Activated CD4-positive, alpha-beta memory T cell treated with anti-CD3 and anti-CD28 coated beads, Interleukin-2, amount 10 ng/mL, durations not matched to agents 7 days and 5 days (primary cell): ENCODE data around the gene PROM2. TPM values are rescaled to one million over a fixed set of nuclear protein-coding genes. Genes with fewer than 3 reads are reported as not detected.

ENCODE experiments used
- CTCF ChIA-PET: fragments of 350-600 bp; sonication (Branson Sonifier 250); formaldehyde crosslinking; loops from one replicate; lab custom pipeline; 2021; ENCODE audit warnings: antibody characterized with exemption, inconsistent platforms; lab: Charles Lee
- POLR2A ChIA-PET: fragments of 350-600 bp; sonication (Branson Sonifier 250); formaldehyde crosslinking; loops from one replicate; lab custom pipeline; 2021; ENCODE audit warnings: antibody characterized with exemption; lab: Charles Lee
- DNase-seq: peaks from one replicate; pipeline ENCODE4 v3.0.0-alpha.2; 2020
- H3K27ac Mint-ChIP-seq: one replicate; pipeline ENCODE4 v1.8.0; 2021; ENCODE audit warnings: mild to moderate bottlenecking, mixed read lengths
- H3K27me3 Mint-ChIP-seq: one replicate; pipeline ENCODE4 v1.8.0; 2021; ENCODE audit warnings: mixed read lengths
- H3K36me3 Mint-ChIP-seq: one replicate; pipeline ENCODE4 v1.8.0; 2021; ENCODE audit warnings: low read depth, mixed read lengths
- H3K4me1 Mint-ChIP-seq: one replicate; pipeline ENCODE4 v1.8.0; 2021; ENCODE audit warnings: mixed read lengths
- H3K4me3 Mint-ChIP-seq: one replicate; pipeline ENCODE4 v1.8.0; 2021; ENCODE audit warnings: mild to moderate bottlenecking, mixed read lengths
- H3K9me3 Mint-ChIP-seq: one replicate; pipeline ENCODE4 v1.8.0; 2021; ENCODE audit warnings: mixed read lengths
- total RNA-seq, 2 experiments: library from RNA; stranded (reverse); gene quantifications; one replicate each; pipeline ENCODE4 v1.2.3, GENCODE V29; 2021

The PROM2 gene
- total RNA-seq, 2 experiments from 2014 or later: 0.15 to 0.18 TPM

- CTCF ChIA-PET: no interaction called here
- Mint-ChIP-seq H3K36me3 (no peaks in the 10 kb centered on the region), H3K27ac (no peak overlapping the region), H3K9me3 (no peaks in the 10 kb centered on the region), H3K4me1 (no peaks in the 10 kb centered on the region), H3K4me3 (no peak overlapping the region), H3K27me3 (no peaks in the 10 kb centered on the region)
- POLR2A ChIA-PET: no interaction called here
- DNase-seq: no peak
Measured at GRCh38 chr2:95317123-95317500, 42.9 kb downstream of the PROM2 start.

DNA sequence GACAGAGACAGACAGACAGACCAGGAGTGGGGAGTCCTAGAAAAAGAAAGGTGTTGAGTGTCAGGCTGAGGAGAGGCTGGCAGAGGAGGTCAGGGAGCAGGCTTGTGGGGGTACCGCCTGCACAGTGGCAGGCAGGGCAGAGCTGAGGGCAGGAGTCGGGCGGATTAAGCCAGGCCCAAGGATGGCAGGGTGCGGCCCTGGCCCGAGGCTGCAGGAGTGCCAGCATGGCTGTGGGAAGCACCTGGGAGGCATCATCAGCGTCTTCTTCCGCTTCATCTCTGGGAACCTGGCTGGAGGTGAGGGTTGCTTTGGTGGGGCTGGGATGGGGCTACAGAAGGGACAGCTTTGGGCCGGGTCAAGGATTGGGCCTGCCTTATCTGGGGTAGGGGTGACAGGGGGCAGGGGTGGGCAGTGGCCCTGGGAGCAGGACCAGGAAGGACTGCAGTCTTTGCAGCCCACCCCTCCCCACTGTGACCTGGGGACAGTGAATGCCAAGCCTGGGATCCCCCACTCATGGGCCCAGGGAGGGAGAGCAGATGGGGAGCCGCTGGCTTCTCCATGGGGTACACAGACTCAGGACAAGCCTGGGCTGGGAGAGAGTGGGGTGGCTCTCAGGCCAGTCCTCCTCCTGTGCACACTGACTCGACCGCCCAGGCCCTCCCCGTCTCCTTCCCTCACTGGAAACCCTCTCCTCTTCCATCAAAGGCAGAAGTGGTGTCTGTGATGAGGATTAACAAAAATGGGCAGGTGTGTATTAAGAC is 43.6 kb downstream of the PROM2 start:
- H3K4me1 Mint-ChIP-seq: no peaks in the 10 kb centered on the region
- H3K9me3 Mint-ChIP-seq: no peaks in the 10 kb centered on the region
- H3K27ac Mint-ChIP-seq: no peak overlapping the region
- CTCF ChIA-PET: no interaction called here
- no peaks in the 10 kb centered on the region for H3K36me3 Mint-ChIP-seq
- no peak overlapping the region for H3K4me3 Mint-ChIP-seq
- DNase-seq: no peak
- H3K27me3 Mint-ChIP-seq: no peaks in the 10 kb centered on the region
- POLR2A ChIA-PET: no interaction called here

DNA sequence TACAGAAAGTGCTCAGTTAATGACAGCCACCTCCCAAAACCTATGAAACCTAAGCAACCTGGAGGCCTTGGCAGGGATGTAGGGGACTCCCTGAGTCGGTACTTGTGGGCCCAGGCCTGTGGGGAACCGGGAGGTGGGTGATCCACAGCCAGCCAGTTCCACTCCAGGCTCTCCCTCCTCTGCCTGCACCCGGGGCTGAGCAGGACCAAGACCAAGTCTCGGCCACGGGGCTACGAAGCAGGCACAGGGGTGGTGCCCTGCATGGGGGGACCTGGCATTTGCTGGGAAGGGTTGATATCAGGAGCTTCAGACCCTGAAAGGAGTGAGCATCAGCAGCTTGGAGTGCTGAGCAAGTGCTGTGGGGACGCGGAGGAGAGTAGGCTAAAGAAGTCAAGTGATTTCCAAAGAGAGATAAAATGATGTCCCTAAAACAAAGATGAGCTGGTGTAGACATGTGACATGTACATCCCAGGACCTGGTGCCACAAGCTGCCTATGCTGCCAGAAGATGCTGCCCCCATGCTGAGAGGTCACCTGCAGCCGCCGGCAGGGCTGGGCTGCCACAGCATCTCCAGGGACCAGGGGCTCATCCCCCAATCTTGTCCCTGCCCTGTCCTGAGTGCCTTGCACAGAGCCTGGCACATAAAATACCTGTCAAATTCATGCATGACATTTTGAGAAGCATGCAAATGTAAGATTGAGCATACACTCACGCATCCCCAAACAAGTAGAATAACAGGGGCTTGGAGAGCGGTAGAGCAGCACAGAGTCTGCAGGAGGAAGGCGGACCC is 44.4 kb downstream of the PROM2 start:
- Mint-ChIP-seq H3K4me3 (no peak overlapping the region), H3K36me3 (no peaks in the 10 kb centered on the region), H3K4me1 (no peaks in the 10 kb centered on the region), H3K27me3 (no peaks in the 10 kb centered on the region), H3K9me3 (no peaks in the 10 kb centered on the region), H3K27ac (no peak overlapping the region)
- DNase-seq: no peak
- CTCF ChIA-PET: no interaction called here
- POLR2A ChIA-PET: no interaction called here

DNA sequence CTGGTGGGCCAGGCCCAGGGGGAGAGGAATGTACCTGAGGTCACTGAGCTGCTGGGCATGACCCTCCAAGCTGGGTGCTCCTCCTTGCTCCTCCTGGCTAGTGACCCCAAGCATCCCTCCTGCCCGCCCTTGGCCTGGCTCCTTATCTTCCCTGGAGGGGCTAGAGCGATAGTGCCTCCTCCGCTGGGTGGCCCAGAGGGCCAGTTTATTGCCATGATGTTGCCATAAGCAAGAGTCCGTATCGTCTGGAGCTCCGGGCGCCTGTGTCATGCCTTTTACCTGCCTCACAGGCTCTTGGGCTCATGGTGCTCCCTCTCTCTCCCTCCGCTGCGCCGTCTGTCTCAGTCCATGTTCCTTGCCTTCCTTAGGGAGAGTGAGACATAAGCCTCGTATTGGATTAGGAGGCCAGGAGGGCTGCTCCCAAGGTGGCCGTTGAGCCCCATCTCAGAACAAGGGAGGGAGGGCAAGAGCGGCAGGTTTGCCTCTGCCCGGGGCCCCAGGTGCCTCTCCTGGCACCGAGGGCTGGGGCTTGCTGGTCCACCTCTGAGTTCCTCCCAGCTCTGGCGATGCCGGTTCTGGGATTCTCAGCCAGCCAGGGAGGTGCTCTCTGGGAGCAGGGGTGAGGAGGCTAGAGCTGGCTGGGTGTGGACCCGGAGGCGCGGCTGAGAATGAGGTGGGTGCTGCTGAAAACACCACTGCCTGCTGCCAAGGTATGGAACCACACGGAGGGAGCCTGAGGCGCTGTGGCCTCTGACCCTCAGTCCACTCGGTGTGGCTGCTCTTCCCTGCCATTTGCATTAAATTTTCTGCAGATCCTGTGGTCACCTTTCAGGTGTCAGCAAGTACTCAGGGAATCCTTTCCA is 45.5 kb downstream of the PROM2 start:
- no peaks in the 10 kb centered on the region for H3K27me3 Mint-ChIP-seq
- no peak for DNase-seq
- no peak overlapping the region for H3K4me3 Mint-ChIP-seq
- no peak overlapping the region for H3K27ac Mint-ChIP-seq
- no peaks in the 10 kb centered on the region for H3K9me3 Mint-ChIP-seq
- POLR2A ChIA-PET: no interaction called here
- no peaks in the 10 kb centered on the region for H3K36me3 Mint-ChIP-seq
- CTCF ChIA-PET: no interaction called here
- no peaks in the 10 kb centered on the region for H3K4me1 Mint-ChIP-seq

GRCh38 chr2:95320344-95320712 is 46.1 kb downstream of the PROM2 start:
- Mint-ChIP-seq H3K4me3 (no peak overlapping the region), H3K4me1 (no peaks in the 10 kb centered on the region), H3K36me3 (no peaks in the 10 kb centered on the region), H3K9me3 (no peaks in the 10 kb centered on the region), H3K27me3 (no peaks in the 10 kb centered on the region), H3K27ac (no peak overlapping the region)
- no peak for DNase-seq
- POLR2A ChIA-PET: no interaction called here
- CTCF ChIA-PET: no interaction called here

DNA sequence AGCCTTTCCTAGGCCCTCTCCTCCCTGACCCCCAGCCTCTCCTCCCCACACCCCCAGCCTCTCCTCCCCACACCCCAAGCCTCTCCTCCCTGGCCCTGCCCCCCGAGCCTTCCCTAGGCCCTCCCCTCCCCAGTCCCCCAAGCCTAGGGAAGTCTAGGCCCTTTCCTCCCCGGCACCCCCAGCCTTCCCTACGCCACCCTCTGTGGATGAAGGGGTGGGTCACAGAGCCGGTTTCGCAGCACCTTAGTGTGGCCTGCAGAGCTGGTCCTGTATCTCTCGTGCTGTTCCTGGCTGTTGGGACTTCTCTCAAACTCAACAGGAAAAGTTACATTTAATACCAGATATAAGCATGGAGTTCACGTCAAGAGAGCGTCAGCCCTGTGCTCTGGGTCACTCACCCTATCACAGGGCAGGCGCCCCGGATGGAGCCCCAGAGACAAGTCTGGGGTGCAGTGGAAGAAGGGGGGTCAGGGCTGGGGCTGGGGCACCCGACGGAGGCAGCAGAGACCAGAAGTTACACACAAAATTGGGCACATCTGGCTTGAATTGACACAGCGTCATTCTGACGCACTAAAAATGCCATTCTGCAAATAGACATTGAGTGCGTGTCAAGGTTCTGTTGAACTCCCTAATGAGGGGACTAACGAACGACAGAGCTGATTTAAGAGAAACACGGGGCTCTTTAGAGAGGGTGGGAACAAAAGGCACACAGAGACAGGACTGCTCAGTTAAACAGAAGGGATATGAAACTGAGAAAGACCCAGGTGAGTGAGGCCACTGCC is 46.9 kb downstream of the PROM2 start:
- CTCF ChIA-PET: no interaction called here
- Mint-ChIP-seq H3K4me3 (no peak overlapping the region), H3K27ac (no peak overlapping the region), H3K36me3 (no peaks in the 10 kb centered on the region), H3K4me1 (no peaks in the 10 kb centered on the region), H3K27me3 (no peaks in the 10 kb centered on the region), H3K9me3 (peaks cover 8% of the 10 kb centered on the region)
- DNase-seq: no peak
- POLR2A ChIA-PET: no interaction called here

- Mint-ChIP-seq H3K9me3 (peaks cover 8% of the 10 kb centered on the region), H3K4me1 (no peaks in the 10 kb centered on the region), H3K27ac (no peak overlapping the region), H3K27me3 (no peaks in the 10 kb centered on the region), H3K36me3 (no peaks in the 10 kb centered on the region), H3K4me3 (no peak overlapping the region)
- ChIA-PET CTCF (interaction anchor here (2.0 kb wide), 1 partner anchor 22 kb away, joined by 8 read pairs; no protein-coding TSS in a partner anchor), POLR2A (no interaction called here)
- no peak for DNase-seq
Measured at GRCh38 chr2:95323347-95324155, 49.3 kb downstream of the PROM2 start.

DNA sequence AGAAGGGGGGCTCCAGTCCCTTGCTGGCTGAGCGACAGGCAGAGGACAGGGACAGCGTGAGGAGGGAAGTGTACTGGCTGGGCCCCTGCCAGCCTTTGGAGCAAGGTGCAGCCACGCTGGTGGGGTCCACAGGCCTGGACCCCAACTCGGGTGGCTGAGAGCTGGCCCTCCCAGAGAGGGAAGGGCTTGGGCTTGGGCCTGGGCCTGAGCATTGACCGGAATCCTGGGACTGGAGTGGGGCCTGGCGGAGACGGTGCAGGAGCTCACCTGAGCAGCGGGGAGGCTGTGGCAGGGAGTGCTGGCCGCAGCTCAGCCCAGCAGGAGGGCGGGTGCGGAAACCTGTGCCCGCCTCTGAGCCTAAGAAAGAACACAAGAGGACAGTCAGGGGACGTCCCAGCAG is 50.8 kb downstream of the PROM2 start:
- ChIA-PET CTCF (no interaction called here), POLR2A (no interaction called here)
- Mint-ChIP-seq H3K9me3 (peaks cover 8% of the 10 kb centered on the region), H3K27me3 (no peaks in the 10 kb centered on the region), H3K36me3 (no peaks in the 10 kb centered on the region), H3K4me1 (no peaks in the 10 kb centered on the region), H3K27ac (no peak overlapping the region), H3K4me3 (no peak overlapping the region)
- no peak for DNase-seq

GRCh38 chr2:95325590-95326432 is 51.6 kb downstream of the PROM2 start:
- DNase-seq: no peak
- H3K27ac Mint-ChIP-seq: no peak overlapping the region
- H3K4me3 Mint-ChIP-seq: no peak overlapping the region
- ChIA-PET POLR2A (no interaction called here), CTCF (no interaction called here)
- no peaks in the 10 kb centered on the region for H3K27me3 Mint-ChIP-seq
- peaks cover 8% of the 10 kb centered on the region for H3K9me3 Mint-ChIP-seq
- H3K36me3 Mint-ChIP-seq: no peaks in the 10 kb centered on the region
- no peaks in the 10 kb centered on the region for H3K4me1 Mint-ChIP-seq

GRCh38 chr2:95326433-95327140 is 52.3 kb downstream of the PROM2 start:
- Mint-ChIP-seq H3K27me3 (no peaks in the 10 kb centered on the region), H3K27ac (no peak overlapping the region), H3K4me1 (no peaks in the 10 kb centered on the region), H3K9me3 (peaks cover 8% of the 10 kb centered on the region), H3K36me3 (no peaks in the 10 kb centered on the region), H3K4me3 (no peak overlapping the region)
- no peak for DNase-seq
- POLR2A ChIA-PET: no interaction called here
- CTCF ChIA-PET: interaction anchor here (0.6 kb wide), 1 partner anchor 516 kb away, joined by 3 read pairs; no protein-coding TSS in a partner anchor

- CTCF ChIA-PET: interaction anchor here (0.6 kb wide), 1 partner anchor 285 kb away, joined by 3 read pairs; no protein-coding TSS in a partner anchor
- Mint-ChIP-seq H3K9me3 (peaks cover 8% of the 10 kb centered on the region), H3K36me3 (no peaks in the 10 kb centered on the region), H3K27me3 (no peaks in the 10 kb centered on the region), H3K4me1 (no peaks in the 10 kb centered on the region), H3K27ac (no peak overlapping the region), H3K4me3 (no peak overlapping the region)
- POLR2A ChIA-PET: no interaction called here
- no peak for DNase-seq
Measured at GRCh38 chr2:95327861-95328260, 53.6 kb downstream of the PROM2 start.
